Hepatocyte (in vitro differentiated cells): ENCODE data around the gene NUAK2.

Source experiments
- EZH2 ChIP-seq: fragments of 200-600 bp; sonication (generic); IDR thresholded peaks from 2 replicates; pipeline ENCODE4 v1.6.1; 2016; ENCODE audit warnings: antibody characterized with exemption, mild to moderate bottlenecking, borderline replicate concordance
- EZH2phosphoT487 ChIP-seq: fragments of 200-600 bp; sonication (generic); IDR thresholded peaks from one replicate; pipeline ENCODE4 v1.6.1; 2018; ENCODE audit warnings: antibody characterized with exemption, mild to moderate bottlenecking, low read depth, moderate library complexity; ENCODE audit not compliant: unreplicated experiment, severe bottlenecking
- TF ChIP-seq, protein P1 (sequence below): fragments of 200-600 bp; sonication (generic); IDR thresholded peaks from 2 replicates; pipeline ENCODE4 v1.5.1; 2016; ENCODE audit warnings: antibody characterized with exemption, mild to moderate bottlenecking; ENCODE audit not compliant: poor library complexity

DNA sequence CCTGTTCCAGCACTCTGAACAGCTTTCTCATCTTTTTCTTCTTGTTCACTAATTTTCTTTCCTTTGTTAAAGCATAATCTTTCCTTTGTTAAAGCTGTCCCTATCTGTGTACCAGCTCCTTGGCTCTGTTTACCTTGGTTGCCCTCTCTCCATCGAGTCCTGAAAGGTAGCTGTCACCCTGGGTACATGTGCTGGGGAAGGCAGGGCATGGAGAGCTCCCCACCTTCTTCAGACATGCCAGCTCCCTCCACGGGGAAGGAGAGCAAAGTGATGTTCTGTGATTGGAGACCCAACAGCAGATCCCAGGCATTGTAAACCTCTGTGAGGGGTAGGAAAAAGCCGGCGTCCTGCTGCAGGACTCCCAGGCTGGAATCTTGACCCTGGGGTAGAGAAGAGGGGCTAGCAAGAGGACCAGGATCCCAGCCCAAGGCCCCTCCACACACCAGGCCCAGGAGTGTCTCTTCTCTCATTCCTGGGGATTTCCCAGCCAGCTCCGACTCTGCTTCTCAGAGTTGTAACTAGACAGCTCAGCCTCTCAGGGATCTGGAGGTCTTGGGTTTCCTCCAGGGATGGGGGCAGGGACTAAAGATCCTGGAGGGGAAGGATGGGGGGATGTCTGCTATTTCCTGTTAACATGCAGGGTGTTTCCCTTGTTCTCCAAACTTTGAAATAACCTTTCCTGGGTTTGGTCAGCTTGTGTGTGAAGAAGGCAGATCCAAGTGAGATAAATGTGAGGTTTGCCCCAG, 59.4 kb downstream of the NUAK2 start:
- TF ChIP-seq, protein P1, sequence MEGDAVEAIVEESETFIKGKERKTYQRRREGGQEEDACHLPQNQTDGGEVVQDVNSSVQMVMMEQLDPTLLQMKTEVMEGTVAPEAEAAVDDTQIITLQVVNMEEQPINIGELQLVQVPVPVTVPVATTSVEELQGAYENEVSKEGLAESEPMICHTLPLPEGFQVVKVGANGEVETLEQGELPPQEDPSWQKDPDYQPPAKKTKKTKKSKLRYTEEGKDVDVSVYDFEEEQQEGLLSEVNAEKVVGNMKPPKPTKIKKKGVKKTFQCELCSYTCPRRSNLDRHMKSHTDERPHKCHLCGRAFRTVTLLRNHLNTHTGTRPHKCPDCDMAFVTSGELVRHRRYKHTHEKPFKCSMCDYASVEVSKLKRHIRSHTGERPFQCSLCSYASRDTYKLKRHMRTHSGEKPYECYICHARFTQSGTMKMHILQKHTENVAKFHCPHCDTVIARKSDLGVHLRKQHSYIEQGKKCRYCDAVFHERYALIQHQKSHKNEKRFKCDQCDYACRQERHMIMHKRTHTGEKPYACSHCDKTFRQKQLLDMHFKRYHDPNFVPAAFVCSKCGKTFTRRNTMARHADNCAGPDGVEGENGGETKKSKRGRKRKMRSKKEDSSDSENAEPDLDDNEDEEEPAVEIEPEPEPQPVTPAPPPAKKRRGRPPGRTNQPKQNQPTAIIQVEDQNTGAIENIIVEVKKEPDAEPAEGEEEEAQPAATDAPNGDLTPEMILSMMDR, result no peak
- TF ChIP-seq EZH2 (no peak), EZH2phosphoT487 (no peak)
